OCI-LY3 (cell line): ENCODE measurements around the gene FLYWCH2.

Source experiments
- EZH2phosphoT487 ChIP-seq: fragments of 200-600 bp; shearing (Covaris generic); IDR thresholded peaks from 2 replicates; pipeline ENCODE4 v1.6.1; 2018; ENCODE audit warnings: antibody characterized with exemption, mixed run types, low read depth
- TF ChIP-seq, protein P1 (sequence below): fragments of 200-600, 300-600 bp; sonication (generic); IDR thresholded peaks from 2 replicates; pipeline ENCODE4 v1.5.1; 2014; ENCODE audit warnings: antibody characterized with exemption, low read length, low read depth

DNA sequence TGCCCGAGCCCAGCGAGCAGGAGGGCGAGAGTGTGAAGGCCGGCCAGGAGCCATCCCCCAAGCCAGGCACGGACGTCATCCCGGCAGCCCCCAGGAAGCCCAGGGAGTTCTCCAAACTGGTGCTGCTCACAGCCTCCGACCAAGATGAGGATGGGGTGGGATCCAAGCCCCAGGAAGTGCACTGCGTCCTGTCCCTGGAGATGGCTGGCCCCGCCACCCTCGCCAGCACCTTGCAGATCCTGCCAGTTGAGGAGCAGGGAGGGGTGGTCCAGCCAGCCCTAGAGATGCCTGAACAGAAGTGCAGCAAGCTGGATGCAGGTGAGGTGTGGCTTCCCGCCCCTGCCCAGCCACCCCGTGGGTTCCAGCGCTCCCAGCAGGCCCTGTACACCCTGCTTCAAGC is 46.7 kb downstream of the FLYWCH2 start:
- TF ChIP-seq, protein P1, sequence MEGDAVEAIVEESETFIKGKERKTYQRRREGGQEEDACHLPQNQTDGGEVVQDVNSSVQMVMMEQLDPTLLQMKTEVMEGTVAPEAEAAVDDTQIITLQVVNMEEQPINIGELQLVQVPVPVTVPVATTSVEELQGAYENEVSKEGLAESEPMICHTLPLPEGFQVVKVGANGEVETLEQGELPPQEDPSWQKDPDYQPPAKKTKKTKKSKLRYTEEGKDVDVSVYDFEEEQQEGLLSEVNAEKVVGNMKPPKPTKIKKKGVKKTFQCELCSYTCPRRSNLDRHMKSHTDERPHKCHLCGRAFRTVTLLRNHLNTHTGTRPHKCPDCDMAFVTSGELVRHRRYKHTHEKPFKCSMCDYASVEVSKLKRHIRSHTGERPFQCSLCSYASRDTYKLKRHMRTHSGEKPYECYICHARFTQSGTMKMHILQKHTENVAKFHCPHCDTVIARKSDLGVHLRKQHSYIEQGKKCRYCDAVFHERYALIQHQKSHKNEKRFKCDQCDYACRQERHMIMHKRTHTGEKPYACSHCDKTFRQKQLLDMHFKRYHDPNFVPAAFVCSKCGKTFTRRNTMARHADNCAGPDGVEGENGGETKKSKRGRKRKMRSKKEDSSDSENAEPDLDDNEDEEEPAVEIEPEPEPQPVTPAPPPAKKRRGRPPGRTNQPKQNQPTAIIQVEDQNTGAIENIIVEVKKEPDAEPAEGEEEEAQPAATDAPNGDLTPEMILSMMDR: no peak
- TF ChIP-seq EZH2phosphoT487: no peak
